WERI-Rb-1 (cell line): ENCODE data around the gene NLGN1.

Source experiments
- DNase-seq: peaks from one replicate; pipeline ENCODE4 v3.0.0-alpha.2; 2020
- H3K27ac ChIP-seq: fragments of 250-450 bp; sonication (Bioruptor Pico); 2 replicates; pipeline ENCODE4 v1.5.1; 2020; ENCODE audit warnings: mild to moderate bottlenecking, moderate library complexity
- H3K27me3 ChIP-seq: fragments of 250-450 bp; sonication (Bioruptor Pico); 2 replicates; pipeline ENCODE4 v1.5.1; 2021; ENCODE audit warnings: mild to moderate bottlenecking, low read depth, moderate library complexity; ENCODE audit not compliant: insufficient read depth, severe bottlenecking
- H3K36me3 ChIP-seq: fragments of 250-450 bp; sonication (Bioruptor Pico); 2 replicates; pipeline ENCODE4 v1.5.1; 2020; ENCODE audit warnings: mild to moderate bottlenecking, moderate library complexity
- H3K4me3 ChIP-seq: 2 replicates; pipeline ENCODE4 v1.5.1; 2011; ENCODE audit warnings: low read depth, mild to moderate bottlenecking, control low read depth, low read length
- H3K9me3 ChIP-seq: fragments of 250-450 bp; sonication (Bioruptor Pico); 2 replicates; pipeline ENCODE4 v1.5.1; 2021; ENCODE audit warnings: mild to moderate bottlenecking, moderate library complexity; ENCODE audit not compliant: severe bottlenecking
- CTCF ChIP-seq: IDR thresholded peaks from 2 replicates; pipeline ENCODE4 v1.5.1; 2011; ENCODE audit warnings: low read depth, mild to moderate bottlenecking, control low read depth, inconsistent platforms, low read length

NLGN1 gene

GRCh38 chr3:173755161-173755560 is 357.6 kb downstream of the NLGN1 start:
- no peak for TF ChIP-seq CTCF
- no peaks in the 10 kb centered on the region for H3K9me3 ChIP-seq
- H3K4me3 ChIP-seq, result no peak overlapping the region
- no peak overlapping the region for H3K27ac ChIP-seq
- H3K27me3 ChIP-seq, result no peaks in the 10 kb centered on the region
- H3K36me3 ChIP-seq, result no peaks in the 10 kb centered on the region
- no peak for DNase-seq

GRCh38 chr3:173761161-173761560 is 363.6 kb downstream of the NLGN1 start:
- no peak for TF ChIP-seq CTCF
- Histone ChIP-seq H3K4me3 (no peak overlapping the region), H3K9me3 (no peaks in the 10 kb centered on the region), H3K27ac (no peak overlapping the region), H3K36me3 (no peaks in the 10 kb centered on the region), H3K27me3 (no peaks in the 10 kb centered on the region)
- no peak for DNase-seq

- no peak overlapping the region for H3K27ac ChIP-seq
- no peak overlapping the region for H3K4me3 ChIP-seq
- H3K9me3 ChIP-seq, result no peaks in the 10 kb centered on the region
- no peaks in the 10 kb centered on the region for H3K27me3 ChIP-seq
- H3K36me3 ChIP-seq, result no peaks in the 10 kb centered on the region
- no peak for DNase-seq
- TF ChIP-seq CTCF, result no peak
Observed at GRCh38 chr3:173762501-173762900, 365.0 kb downstream of the NLGN1 start.

- no peak for TF ChIP-seq CTCF
- Histone ChIP-seq H3K9me3 (no peaks in the 10 kb centered on the region), H3K27me3 (no peaks in the 10 kb centered on the region), H3K4me3 (no peak overlapping the region), H3K36me3 (no peaks in the 10 kb centered on the region), H3K27ac (no peak overlapping the region)
- DNase-seq, result no peak
Observed at GRCh38 chr3:173770011-173770410, 372.5 kb downstream of the NLGN1 start.

DNA sequence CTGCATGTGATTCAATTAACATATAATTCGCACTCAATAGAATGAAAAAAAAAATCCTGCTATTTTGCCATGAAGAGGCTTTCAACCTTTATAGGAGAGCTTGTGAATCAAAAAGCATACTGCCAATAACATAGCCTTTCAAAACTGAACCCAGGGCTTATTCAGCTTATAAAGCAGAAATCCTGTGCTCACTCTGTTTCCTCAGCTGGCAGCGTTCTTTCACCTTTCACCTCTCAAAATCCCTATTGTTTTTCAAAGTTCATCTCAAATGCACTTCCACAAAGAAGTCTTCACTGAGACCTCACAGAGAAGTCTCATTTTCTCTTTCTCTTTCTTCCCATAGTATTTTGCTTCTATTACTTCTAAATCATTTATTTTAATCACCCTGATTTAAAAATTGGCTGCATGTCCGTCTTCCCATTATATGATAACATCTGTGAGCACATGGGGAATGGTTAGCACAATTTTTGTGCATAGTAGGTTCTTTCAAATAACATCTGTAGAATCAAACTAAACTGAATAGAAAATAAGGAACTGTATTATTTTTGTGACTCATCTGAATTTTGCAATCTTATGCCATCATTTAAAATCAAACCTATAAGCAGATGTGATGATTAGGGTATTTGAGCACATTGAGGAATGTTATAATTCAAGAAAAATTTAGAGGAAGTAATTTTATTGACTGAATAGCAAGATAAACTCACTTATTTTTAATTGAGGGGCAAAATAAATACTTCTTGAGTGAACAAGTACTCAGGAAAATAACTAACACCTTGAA is 373.4 kb downstream of the NLGN1 start:
- no peak overlapping the region for H3K4me3 ChIP-seq
- no peak for DNase-seq
- H3K9me3 ChIP-seq, result no peaks in the 10 kb centered on the region
- TF ChIP-seq CTCF, result no peak
- H3K27ac ChIP-seq, result no peak overlapping the region
- no peaks in the 10 kb centered on the region for H3K27me3 ChIP-seq
- H3K36me3 ChIP-seq, result no peaks in the 10 kb centered on the region

- Histone ChIP-seq H3K4me3 (no peak overlapping the region), H3K27ac (no peak overlapping the region), H3K27me3 (no peaks in the 10 kb centered on the region), H3K36me3 (no peaks in the 10 kb centered on the region), H3K9me3 (no peaks in the 10 kb centered on the region)
- no peak for DNase-seq
- no peak for TF ChIP-seq CTCF
Observed at GRCh38 chr3:173773800-173774199, 376.3 kb downstream of the NLGN1 start.
